HG02943 (cell line): ENCODE data around the gene STX5.
"Not testable (repeated sequence)": the region's sequence is repeated elsewhere in the genome, so short reads cannot be mapped to it uniquely, and the experiment has no call there.

Experiments used
- ATAC-seq: cut with Tn5 transposase; IDR thresholded peaks from one replicate; pipeline ENCODE4 v1.9.1; 2021; ENCODE audit warnings: mild to moderate bottlenecking, low read depth, moderate library complexity; ENCODE audit not compliant: unreplicated experiment

STX5 gene

DNA sequence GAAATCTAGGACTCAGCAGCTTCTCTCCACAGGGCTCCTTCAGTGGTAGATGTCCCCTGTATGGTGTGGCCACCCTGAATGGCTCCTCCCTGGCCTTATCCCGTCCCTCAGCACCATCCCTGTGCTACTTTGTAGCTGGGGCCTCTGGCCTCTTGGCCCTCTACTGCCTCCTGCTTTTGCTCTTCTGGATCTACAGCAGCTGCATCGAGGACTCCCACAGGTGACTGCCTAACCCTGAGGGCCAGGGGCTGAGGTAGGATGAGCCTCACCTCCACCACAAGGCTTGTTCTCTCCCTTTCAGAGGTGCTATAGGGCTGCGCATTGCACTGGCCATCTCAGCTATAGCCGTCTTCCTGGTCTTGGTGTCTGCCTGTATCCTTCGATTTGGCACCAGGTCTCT lies 42.9 kb downstream of the STX5 start:
- ATAC-seq: no peak

DNA sequence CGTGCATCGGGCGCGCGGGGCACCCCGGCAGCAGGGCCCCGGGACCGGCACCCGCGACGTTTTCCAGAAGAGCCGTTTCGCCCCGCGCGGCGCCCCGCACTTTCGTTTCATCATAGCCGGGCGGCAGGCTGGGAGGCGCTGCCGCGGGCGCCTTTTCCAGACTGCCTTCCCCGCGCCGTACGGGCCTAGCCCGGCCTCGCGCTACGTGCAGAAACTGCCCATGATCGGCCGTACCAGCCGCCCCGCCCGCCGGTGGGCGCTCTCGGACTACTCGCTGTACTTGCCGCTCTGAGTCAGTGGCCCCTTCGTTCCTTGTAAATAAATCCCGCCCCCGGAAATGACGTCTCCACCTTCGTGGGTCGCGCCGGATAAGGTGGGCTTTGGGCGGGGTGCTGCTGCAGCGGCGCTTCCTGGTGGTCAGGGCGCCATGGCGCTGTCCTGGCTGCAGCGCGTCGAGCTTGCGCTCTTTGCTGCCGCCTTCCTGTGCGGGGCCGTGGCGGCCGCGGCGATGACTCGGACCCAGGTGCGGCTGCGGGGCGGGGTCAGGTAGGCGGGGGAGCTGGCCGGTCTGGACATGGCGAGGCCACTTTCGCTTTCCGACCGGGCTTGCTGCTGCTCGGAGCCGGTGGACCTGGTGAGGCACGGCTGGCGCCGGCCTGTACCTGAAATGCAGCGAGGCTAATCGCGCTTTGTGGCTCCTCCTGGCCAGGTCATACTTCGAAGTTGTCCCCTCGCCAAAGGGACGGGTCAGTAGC lies 44.7 kb downstream of the STX5 start, which contains the start of gene TMEM179B:
TMEM179B (plus strand) TSS at position 398 of the 755 bp plus-strand sequence; CDS start at position 428, 30 bp downstream.
- ATAC-seq: peak; percentile 66

DNA sequence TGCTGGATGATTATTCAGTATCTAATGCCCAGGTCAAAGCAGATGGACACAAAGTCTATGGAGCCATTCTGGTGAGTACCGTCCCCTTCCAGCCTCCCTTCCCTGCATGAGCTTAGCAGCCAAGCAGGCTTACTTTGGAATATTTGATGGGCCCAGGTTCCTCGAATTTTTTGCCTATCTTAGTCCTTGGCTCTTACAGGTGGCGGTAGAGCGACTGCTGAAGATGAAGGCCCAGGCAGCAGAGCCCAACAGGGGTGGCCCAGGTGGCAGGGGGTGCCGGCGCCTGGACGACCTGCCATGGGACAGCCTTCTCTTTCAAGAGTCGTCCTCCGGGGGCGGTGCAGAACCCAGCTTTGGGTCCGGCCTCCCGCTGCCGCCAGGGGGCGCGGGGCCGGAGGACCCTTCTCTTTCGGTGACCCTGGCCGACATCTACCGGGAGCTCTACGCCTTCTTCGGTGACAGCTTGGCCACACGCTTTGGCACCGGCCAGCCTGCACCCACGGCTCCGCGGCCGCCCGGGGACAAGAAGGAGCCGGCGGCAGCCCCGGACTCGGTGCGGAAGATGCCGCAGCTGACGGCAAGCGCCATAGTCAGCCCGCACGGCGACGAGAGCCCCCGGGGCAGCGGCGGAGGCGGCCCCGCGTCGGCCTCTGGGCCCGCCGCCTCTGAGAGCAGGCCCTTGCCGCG lies 45.4 kb downstream of the STX5 start:
- peak; percentile 47 for ATAC-seq

DNA sequence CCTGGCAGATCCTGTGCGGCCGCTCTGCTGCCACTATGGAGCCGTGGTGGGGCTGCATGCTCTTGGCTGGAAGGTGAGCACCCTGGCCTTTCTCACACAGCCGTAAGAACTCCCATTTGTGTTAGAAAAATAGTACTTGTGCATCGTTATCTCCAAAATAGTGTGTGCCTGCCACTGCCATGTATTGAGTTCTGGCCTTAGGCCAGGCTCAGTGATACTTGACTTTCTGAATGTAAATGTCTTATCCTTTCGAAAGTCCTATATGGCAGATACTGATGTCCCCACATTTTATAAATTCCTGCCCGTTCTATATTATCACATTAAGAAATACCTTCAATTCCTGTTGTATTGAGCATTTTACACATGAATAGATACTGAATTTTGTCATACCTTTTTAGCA lies 49.1 kb downstream of the STX5 start:
- ATAC-seq: no peak

DNA sequence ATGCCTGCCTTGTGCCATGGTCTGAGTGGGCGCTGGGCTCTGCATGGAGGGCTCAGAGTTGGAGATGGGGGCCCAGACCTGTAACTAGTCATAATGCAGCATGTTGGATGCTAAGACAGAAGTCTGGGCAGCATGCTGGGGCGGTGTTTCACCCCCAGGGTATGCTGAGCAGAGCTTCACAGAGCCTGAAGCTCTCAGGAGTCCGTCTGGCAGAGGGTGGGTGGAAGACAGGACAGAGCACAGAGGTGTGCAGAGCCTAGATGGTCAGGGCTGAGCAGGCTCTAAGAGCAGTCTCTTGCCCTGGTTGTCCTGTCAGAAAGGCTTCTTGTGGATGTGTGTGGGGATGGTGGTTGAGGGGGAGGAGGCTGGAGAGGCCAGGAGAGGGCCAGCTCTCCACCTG lies 53.4 kb downstream of the STX5 start:
- no peak for ATAC-seq

DNA sequence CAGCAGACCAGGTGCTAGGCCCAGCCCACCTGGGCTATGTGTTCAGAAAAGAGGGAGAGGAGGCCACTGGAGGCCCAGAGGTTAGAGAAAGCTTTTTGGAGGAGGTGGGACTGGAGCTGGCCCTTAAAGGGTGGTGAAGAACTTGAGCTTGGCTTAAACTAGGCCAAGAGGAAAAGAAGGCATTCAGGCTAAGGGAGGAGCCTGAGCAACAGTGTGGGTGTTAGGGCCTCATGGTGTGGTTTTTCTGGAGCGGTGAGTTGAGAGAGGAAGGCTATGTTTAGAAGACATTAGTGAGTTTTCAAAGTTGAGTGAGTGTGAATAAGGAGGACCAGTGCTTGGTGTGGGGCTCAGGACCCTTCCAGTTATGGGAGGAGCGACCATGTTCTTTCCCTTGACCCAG lies 54.5 kb downstream of the STX5 start:
- no peak for ATAC-seq

DNA sequence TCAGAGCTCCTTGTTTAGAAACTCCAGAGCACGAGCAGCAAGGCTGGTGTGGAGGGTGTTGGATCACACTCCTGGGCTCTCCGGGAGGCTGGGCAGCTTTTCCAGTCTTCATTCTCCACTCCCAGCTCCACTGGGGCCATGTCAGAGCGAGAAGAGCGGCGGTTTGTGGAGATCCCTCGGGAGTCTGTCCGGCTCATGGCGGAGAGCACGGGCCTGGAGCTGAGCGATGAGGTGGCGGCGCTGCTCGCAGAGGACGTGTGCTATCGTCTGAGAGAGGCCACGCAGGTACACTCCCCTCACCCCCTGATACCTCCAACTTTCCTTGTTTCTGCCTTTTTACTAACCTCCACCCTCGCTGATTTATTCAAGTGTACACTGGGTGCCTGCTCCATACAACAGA lies 56.2 kb downstream of the STX5 start:
- no peak for ATAC-seq

DNA sequence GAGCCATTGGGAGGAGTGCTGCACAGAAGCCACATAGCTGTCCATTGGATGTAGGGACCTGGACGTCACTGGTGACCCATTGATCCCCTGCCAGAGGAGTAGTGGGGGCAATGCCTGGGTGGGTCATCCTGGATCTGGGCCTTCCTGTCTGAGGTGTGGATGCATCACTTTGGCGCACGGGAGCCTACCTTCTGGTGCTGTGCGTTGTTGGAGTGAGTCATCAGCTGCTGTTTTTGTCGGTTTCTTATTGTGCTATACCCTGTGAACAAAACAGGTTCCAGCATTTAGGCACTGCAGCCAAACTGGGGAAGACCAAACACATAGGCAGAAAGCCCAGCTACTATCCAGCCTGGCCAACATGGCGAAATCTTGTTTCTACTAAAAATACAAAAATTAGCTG lies 57.4 kb downstream of the STX5 start:
- ATAC-seq: no peak

DNA sequence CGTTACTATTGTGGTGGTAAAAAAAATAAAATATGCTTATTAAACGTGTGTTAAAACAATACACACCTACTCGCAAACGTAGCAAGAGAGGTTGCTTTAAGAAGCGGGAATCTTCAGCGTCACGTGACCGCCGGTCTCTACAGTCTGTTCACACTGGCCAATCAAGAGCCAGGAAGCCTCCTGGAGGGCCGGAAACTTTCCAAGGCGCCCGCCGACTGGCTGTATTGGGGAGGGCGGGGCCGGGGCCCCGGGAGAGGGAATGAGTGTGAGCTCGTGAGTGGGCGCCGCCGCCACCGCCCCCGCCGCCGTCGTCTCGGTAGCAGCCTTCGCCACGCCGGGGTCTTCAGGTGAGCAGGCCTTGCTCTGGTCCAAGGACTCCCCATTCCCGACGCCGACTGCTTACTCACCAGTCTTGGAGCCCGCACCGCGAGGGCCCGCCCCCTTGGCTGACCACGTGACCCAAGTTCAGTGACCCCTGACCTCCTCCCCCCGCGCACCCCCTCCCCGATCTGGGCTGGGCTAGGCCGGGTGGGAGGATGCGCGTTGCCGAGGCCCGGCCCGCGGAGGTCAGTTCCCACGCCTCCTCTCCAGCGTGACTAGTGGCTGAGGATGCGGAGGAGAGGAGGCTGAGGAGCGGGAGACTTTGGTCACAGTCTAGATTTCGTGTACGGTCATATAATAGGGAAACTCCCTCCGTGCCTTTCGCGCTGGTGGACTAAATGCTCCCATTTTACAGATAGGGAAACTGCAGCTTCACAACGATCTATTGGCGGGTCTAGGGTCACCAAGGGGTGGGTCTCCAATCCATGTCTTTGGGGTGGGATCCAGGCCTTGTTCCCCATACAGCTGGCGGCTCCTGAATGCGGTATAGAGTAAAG lies 60.5 kb downstream of the STX5 start, which contains the start of gene TAF6L:
TAF6L (plus strand) TSS at position 253 of the 878 bp plus-strand sequence. CDS start 4,388 bp downstream, outside the sequence.
- ATAC-seq: peak; percentile 84

DNA sequence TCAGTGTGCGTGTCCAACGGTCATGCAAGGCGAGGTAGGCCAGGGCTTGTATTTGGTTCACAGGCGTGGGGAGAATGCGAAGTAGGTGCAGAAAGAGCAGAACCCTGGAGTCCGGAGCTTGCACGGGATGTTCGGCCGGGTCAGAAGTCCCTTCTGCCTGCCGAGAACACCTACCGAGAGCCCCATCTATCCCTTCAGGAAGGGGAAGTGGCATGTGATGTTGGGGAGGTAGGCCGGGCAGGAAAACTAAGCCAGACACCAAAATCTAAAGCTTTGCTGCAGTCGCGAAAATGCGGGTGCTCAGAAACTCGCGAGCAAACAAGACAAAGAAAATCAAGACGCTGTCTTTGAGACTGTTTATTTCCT lies 61.1 kb downstream of the STX5 start:
- no peak for ATAC-seq

DNA sequence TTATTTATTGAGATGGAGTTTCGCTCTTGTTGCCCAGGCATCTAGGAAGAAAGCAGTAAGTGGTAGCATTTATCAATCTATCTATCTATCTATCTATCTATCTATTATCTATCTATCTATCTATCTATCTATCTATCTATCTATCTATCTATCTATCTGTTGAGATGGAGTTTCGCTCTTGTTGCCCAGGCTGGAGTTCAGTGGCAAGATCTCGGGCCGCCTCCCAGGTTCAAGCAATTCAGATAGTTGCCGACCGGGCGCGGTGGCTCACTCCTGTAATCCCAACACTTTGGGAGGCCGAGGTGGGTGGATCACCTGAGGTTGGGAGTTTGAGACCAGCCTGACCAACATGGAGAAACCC lies 71.0 kb downstream of the STX5 start:
- not testable (repeated sequence) for ATAC-seq

DNA sequence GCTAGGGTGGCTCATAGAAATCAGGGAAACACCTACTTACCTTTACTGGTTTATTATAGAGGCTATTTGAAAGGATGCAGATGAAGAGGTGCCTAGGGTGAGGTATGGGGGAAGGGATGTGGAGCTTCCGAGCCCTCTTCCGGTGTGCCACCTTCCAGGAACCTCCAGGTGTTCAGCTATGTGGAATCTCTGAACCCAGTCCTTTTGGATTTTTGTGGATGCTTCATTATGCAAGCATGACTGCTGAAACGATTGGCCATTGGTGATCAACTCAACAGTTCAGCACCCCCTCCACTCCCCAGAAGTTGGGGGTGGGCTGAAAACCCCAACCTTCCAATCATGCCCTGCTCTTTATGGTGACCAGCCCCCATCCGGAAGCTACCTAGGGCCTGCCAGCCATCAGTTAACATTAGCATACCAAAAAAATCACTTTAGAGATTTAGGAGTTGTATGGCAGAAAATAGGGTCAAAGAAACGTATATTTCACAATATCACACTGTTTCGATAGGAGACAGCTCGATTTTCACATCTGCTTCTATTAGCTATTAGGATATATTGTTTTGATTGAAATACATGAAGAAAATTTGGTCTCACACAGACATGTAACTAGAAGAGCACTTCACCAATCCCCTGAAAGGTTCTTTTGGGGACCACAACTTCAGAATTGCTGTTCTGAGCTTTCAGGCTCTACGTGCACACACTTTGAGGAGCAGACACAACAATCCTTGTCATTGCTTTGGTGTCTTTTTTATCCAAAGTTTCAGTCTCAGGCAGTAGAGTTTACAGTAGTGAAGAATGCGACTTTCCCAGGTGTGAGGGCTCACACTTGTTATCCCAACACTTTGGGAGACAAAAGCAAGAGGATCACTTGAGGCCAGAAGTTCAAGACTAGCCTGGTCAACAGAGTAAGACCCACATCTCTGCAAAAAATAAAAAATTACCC lies 73.7 kb downstream of the STX5 start:
- ATAC-seq: no peak
